ENCODE data around the gene HDAC4. TPM values are rescaled to one million over a fixed set of nuclear protein-coding genes. Genes with fewer than 3 reads are reported as not detected.

Gene HDAC4
- total and polyA plus RNA-seq, 2 donors from 2014 or later: 2.2 to 56.8 TPM

GRCh38 chr2:239393388-239393940 lies 7.4 kb downstream of the HDAC4 start:
- Histone ChIP-seq H3K36me3 (ENCODE audit: control insufficient read depth in 2 of 3, insufficient read depth in 3 of 3, low read length in 3 of 3) (no peaks in the 10 kb centered on the region), H3K4me1 (ENCODE audit: control insufficient read depth in 2 of 3, insufficient read depth in 2 of 3, low read depth in 1 of 3, low read length in 3 of 3) (peaks cover 0 to 5% (median 0%) of the 10 kb centered on the region in 3 donors), H3K9ac (ENCODE audit: low read length in 3 of 3) (no peak overlapping the region), H3K4me3 (ENCODE audit: low read length in 3 of 3) (no peak overlapping the region), H3K27ac (ENCODE audit: low read depth in 2 of 2, low read length in 2 of 2) (no peak overlapping the region), H3K27me3 (ENCODE audit: control insufficient read depth, insufficient read depth, low read length) (no peaks in the 10 kb centered on the region), H3K9me3 (ENCODE audit: control insufficient read depth in 2 of 3, insufficient read depth in 1 of 3, low read length in 3 of 3) (no peaks in the 10 kb centered on the region)
- no peak for TF ChIP-seq CTCF (IDR thresholded peaks at IDR 0.05; ENCODE audit: borderline replicate concordance, extremely low read depth, insufficient read depth)
- no peak for FAIRE-seq
- DNase-seq: peak in 1 of 5 donors; percentile 51
- intact Hi-C loops (cut with DNase I): no loop called here

GRCh38 chr2:239392688-239393387 lies 8.0 kb downstream of the HDAC4 start:
- Histone ChIP-seq H3K4me1 (ENCODE audit: control insufficient read depth in 2 of 3, insufficient read depth in 2 of 3, low read depth in 1 of 3, low read length in 3 of 3) (peaks cover 0 to 5% (median 0%) of the 10 kb centered on the region in 3 donors), H3K36me3 (ENCODE audit: control insufficient read depth in 2 of 3, insufficient read depth in 3 of 3, low read length in 3 of 3) (no peaks in the 10 kb centered on the region), H3K4me3 (ENCODE audit: low read length in 3 of 3) (no peak overlapping the region), H3K27me3 (ENCODE audit: control insufficient read depth, insufficient read depth, low read length) (no peaks in the 10 kb centered on the region), H3K27ac (ENCODE audit: low read depth in 2 of 2, low read length in 2 of 2) (no peak overlapping the region), H3K9me3 (ENCODE audit: control insufficient read depth in 2 of 3, insufficient read depth in 1 of 3, low read length in 3 of 3) (no peaks in the 10 kb centered on the region), H3K9ac (ENCODE audit: low read length in 3 of 3) (no peak overlapping the region)
- intact Hi-C loops (cut with DNase I): no loop called here
- TF ChIP-seq CTCF (IDR thresholded peaks at IDR 0.05; ENCODE audit: borderline replicate concordance, extremely low read depth, insufficient read depth): no peak
- no peak for FAIRE-seq
- peak in 1 of 5 donors; percentile 47 for DNase-seq

- DNase-seq (no peak), FAIRE-seq (no peak)
- no peaks in the 10 kb centered on the region for H3K36me3 ChIP-seq (ENCODE audit: control insufficient read depth in 2 of 3, insufficient read depth in 3 of 3, low read length in 3 of 3)
- intact Hi-C loops (cut with DNase I): no loop called here
- H3K9ac ChIP-seq (ENCODE audit: low read length in 3 of 3): no peak overlapping the region
- peaks cover 0 to 5% (median 0%) of the 10 kb centered on the region in 3 donors for H3K4me1 ChIP-seq (ENCODE audit: control insufficient read depth in 2 of 3, insufficient read depth in 2 of 3, low read depth in 1 of 3, low read length in 3 of 3)
- H3K27me3 ChIP-seq (ENCODE audit: control insufficient read depth, insufficient read depth, low read length): no peaks in the 10 kb centered on the region
- H3K27ac ChIP-seq (ENCODE audit: low read depth in 2 of 2, low read length in 2 of 2): no peak overlapping the region
- no peak for TF ChIP-seq CTCF (IDR thresholded peaks at IDR 0.05; ENCODE audit: borderline replicate concordance, extremely low read depth, insufficient read depth)
- no peaks in the 10 kb centered on the region for H3K9me3 ChIP-seq (ENCODE audit: control insufficient read depth in 2 of 3, insufficient read depth in 1 of 3, low read length in 3 of 3)
- H3K4me3 ChIP-seq (ENCODE audit: low read length in 3 of 3): no peak overlapping the region
Observed at GRCh38 chr2:239392072-239392357, 8.8 kb downstream of the HDAC4 start.
